ENCODE results near the gene HMGB2.

Gene HMGB2

DNA sequence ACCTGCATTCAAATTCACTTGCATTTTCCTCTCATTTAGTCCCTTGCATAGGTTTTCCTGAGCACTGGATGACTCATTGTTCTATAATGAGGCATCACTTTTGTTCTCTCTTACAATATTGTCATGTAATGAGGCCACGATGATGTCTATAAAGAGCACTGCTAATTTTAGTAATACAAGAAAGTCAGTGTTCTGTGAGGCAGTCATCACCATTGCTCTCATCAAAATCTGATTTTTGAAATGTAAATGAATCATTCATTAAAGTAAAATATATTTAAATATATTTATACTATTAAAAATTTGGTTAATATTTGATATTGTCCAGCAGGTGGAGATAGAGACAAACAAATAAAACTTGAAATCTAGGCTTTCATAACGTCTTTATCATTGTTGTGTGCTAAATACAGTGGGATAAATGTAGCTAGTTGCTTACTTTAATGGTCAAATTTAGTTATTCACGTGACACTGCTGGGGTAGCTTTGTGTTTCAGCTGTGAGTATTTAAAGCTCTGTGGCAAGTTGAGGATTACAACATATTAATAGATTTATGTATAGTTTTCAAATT, 15.4 kb downstream of the HMGB2 start:
- no peak overlapping the region for H3K27ac ChIP-seq (ENCODE audit: low read depth, low read length)
- H3K4me3 ChIP-seq (ENCODE audit: low read depth in 1 of 5, low read length in 5 of 5), result no peak overlapping the region
- H3K27me3 ChIP-seq (ENCODE audit: control insufficient read depth in 5 of 5, insufficient read depth in 4 of 5, low read length in 5 of 5), result no peaks in the 10 kb centered on the region
- peaks cover 10 to 35% (median 13%) of the 10 kb centered on the region in 5 donors for H3K36me3 ChIP-seq (ENCODE audit: control insufficient read depth in 5 of 5, insufficient read depth in 5 of 5, low read length in 5 of 5)
- peaks cover 0 to 4% (median 0%) of the 10 kb centered on the region in 5 donors for H3K4me1 ChIP-seq (ENCODE audit: control insufficient read depth in 5 of 5, insufficient read depth in 5 of 5, low read length in 5 of 5)
- H3K9ac ChIP-seq (ENCODE audit: low read length in 5 of 5), result no peak overlapping the region
- no peaks in the 10 kb centered on the region for H3K9me3 ChIP-seq (ENCODE audit: control insufficient read depth in 5 of 5, low read length in 5 of 5)

GRCh38 chr4:173318240-173318639, 15.9 kb downstream of the HMGB2 start:
- no peak overlapping the region for H3K27ac ChIP-seq (ENCODE audit: low read depth, low read length)
- peaks cover 10 to 35% (median 13%) of the 10 kb centered on the region in 5 donors for H3K36me3 ChIP-seq (ENCODE audit: control insufficient read depth in 5 of 5, insufficient read depth in 5 of 5, low read length in 5 of 5)
- H3K9ac ChIP-seq (ENCODE audit: low read length in 5 of 5), result no peak overlapping the region

GRCh38 chr4:173317004-173317403, 17.2 kb downstream of the HMGB2 start:
- no peaks in the 10 kb centered on the region for H3K9me3 ChIP-seq (ENCODE audit: control insufficient read depth in 5 of 5, low read length in 5 of 5)
- no peak overlapping the region for H3K9ac ChIP-seq (ENCODE audit: low read length in 5 of 5)
- peaks cover 0 to 4% (median 0%) of the 10 kb centered on the region in 5 donors for H3K4me1 ChIP-seq (ENCODE audit: control insufficient read depth in 5 of 5, insufficient read depth in 5 of 5, low read length in 5 of 5)
- peaks cover 5 to 35% (median 10%) of the 10 kb centered on the region in 5 donors for H3K36me3 ChIP-seq (ENCODE audit: control insufficient read depth in 5 of 5, insufficient read depth in 5 of 5, low read length in 5 of 5)
- H3K27me3 ChIP-seq (ENCODE audit: control insufficient read depth in 5 of 5, insufficient read depth in 4 of 5, low read length in 5 of 5), result no peaks in the 10 kb centered on the region
- H3K4me3 ChIP-seq (ENCODE audit: low read depth in 1 of 5, low read length in 5 of 5), result no peak overlapping the region
- H3K27ac ChIP-seq (ENCODE audit: low read depth, low read length), result no peak overlapping the region

More at GRCh38 chr4:173318240-173318639, 15.9 kb downstream of the HMGB2 start:
- Histone ChIP-seq H3K27me3 (ENCODE audit: control insufficient read depth in 5 of 5, insufficient read depth in 4 of 5, low read length in 5 of 5) (no peaks in the 10 kb centered on the region), H3K4me1 (ENCODE audit: control insufficient read depth in 5 of 5, insufficient read depth in 5 of 5, low read length in 5 of 5) (peaks cover 0 to 4% (median 0%) of the 10 kb centered on the region in 5 donors), H3K4me3 (ENCODE audit: low read depth in 1 of 5, low read length in 5 of 5) (no peak overlapping the region), H3K9me3 (ENCODE audit: control insufficient read depth in 5 of 5, low read length in 5 of 5) (no peaks in the 10 kb centered on the region)

DNA sequence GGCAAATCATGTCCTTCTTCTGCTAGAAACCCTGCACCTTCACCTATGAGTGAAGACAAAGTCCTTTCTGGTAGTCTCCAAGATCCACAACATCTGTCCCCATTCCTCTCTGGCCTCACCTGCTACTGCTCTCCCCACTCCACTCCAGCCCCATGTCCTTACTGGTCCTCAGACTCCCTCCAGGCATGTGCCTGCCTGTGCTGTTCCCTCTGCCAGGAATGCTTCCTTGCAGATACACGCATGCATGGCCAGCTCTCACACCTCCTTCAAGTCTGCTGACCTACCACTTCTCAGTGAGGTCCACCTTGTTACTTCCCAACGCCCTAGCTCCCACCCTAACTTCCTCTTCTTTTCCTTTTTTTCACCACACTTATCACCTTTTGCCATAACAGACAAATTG, 18.1 kb downstream of the HMGB2 start:
- Histone ChIP-seq H3K27ac (ENCODE audit: low read depth, low read length) (no peak overlapping the region), H3K4me1 (ENCODE audit: control insufficient read depth in 5 of 5, insufficient read depth in 5 of 5, low read length in 5 of 5) (peaks cover 0 to 6% (median 0%) of the 10 kb centered on the region in 5 donors), H3K9ac (ENCODE audit: low read length in 5 of 5) (no peak overlapping the region), H3K4me3 (ENCODE audit: low read depth in 1 of 5, low read length in 5 of 5) (no peak overlapping the region), H3K27me3 (ENCODE audit: control insufficient read depth in 5 of 5, insufficient read depth in 4 of 5, low read length in 5 of 5) (no peaks in the 10 kb centered on the region), H3K9me3 (ENCODE audit: control insufficient read depth in 5 of 5, low read length in 5 of 5) (no peaks in the 10 kb centered on the region), H3K36me3 (ENCODE audit: control insufficient read depth in 5 of 5, insufficient read depth in 5 of 5, low read length in 5 of 5) (peaks cover 5 to 29% (median 10%) of the 10 kb centered on the region in 5 donors)

- Histone ChIP-seq H3K4me1 (ENCODE audit: control insufficient read depth in 5 of 5, insufficient read depth in 5 of 5, low read length in 5 of 5) (peaks cover 0 to 7% (median 0%) of the 10 kb centered on the region in 5 donors), H3K27me3 (ENCODE audit: control insufficient read depth in 5 of 5, insufficient read depth in 4 of 5, low read length in 5 of 5) (no peaks in the 10 kb centered on the region), H3K27ac (ENCODE audit: low read depth, low read length) (no peak overlapping the region), H3K4me3 (ENCODE audit: low read depth in 1 of 5, low read length in 5 of 5) (no peak overlapping the region), H3K9ac (ENCODE audit: low read length in 5 of 5) (no peak overlapping the region), H3K36me3 (ENCODE audit: control insufficient read depth in 5 of 5, insufficient read depth in 5 of 5, low read length in 5 of 5) (peaks cover 5 to 25% (median 10%) of the 10 kb centered on the region in 5 donors), H3K9me3 (ENCODE audit: control insufficient read depth in 5 of 5, low read length in 5 of 5) (no peaks in the 10 kb centered on the region)
Observed at GRCh38 chr4:173314715-173315114, 19.4 kb downstream of the HMGB2 start.

- Histone ChIP-seq H3K9me3 (ENCODE audit: control insufficient read depth in 5 of 5, low read length in 5 of 5) (no peaks in the 10 kb centered on the region), H3K27me3 (ENCODE audit: control insufficient read depth in 5 of 5, insufficient read depth in 4 of 5, low read length in 5 of 5) (no peaks in the 10 kb centered on the region), H3K9ac (ENCODE audit: low read length in 5 of 5) (no peak overlapping the region), H3K4me3 (ENCODE audit: low read depth in 1 of 5, low read length in 5 of 5) (no peak overlapping the region), H3K4me1 (ENCODE audit: control insufficient read depth in 5 of 5, insufficient read depth in 5 of 5, low read length in 5 of 5) (peaks cover 0 to 3% (median 0%) of the 10 kb centered on the region in 5 donors), H3K36me3 (ENCODE audit: control insufficient read depth in 5 of 5, insufficient read depth in 5 of 5, low read length in 5 of 5) (peaks cover 5 to 25% (median 10%) of the 10 kb centered on the region in 5 donors), H3K27ac (ENCODE audit: low read depth, low read length) (no peak overlapping the region)
Observed at GRCh38 chr4:173311368-173311767, 22.8 kb downstream of the HMGB2 start.

GRCh38 chr4:173307778-173308177, 26.4 kb downstream of the HMGB2 start:
- H3K27ac ChIP-seq (ENCODE audit: low read depth, low read length), result no peak overlapping the region
- H3K9me3 ChIP-seq (ENCODE audit: control insufficient read depth in 5 of 5, low read length in 5 of 5), result no peaks in the 10 kb centered on the region
- no peaks in the 10 kb centered on the region for H3K27me3 ChIP-seq (ENCODE audit: control insufficient read depth in 5 of 5, insufficient read depth in 4 of 5, low read length in 5 of 5)
- H3K36me3 ChIP-seq (ENCODE audit: control insufficient read depth in 5 of 5, insufficient read depth in 5 of 5, low read length in 5 of 5), result peaks cover 0 to 4% (median 0%) of the 10 kb centered on the region in 5 donors
- H3K4me1 ChIP-seq (ENCODE audit: control insufficient read depth in 5 of 5, insufficient read depth in 5 of 5, low read length in 5 of 5), result peaks cover 0 to 3% (median 0%) of the 10 kb centered on the region in 5 donors
- no peak overlapping the region for H3K4me3 ChIP-seq (ENCODE audit: low read depth in 1 of 5, low read length in 5 of 5)
- no peak overlapping the region for H3K9ac ChIP-seq (ENCODE audit: low read length in 5 of 5)

- Histone ChIP-seq H3K4me1 (ENCODE audit: control insufficient read depth in 5 of 5, insufficient read depth in 5 of 5, low read length in 5 of 5) (no peaks in the 10 kb centered on the region), H3K4me3 (ENCODE audit: low read depth in 1 of 5, low read length in 5 of 5) (no peak overlapping the region), H3K36me3 (ENCODE audit: control insufficient read depth in 5 of 5, insufficient read depth in 5 of 5, low read length in 5 of 5) (peaks cover 0 to 3% (median 0%) of the 10 kb centered on the region in 5 donors), H3K9me3 (ENCODE audit: control insufficient read depth in 5 of 5, low read length in 5 of 5) (no peaks in the 10 kb centered on the region), H3K27ac (ENCODE audit: low read depth, low read length) (no peak overlapping the region), H3K27me3 (ENCODE audit: control insufficient read depth in 5 of 5, insufficient read depth in 4 of 5, low read length in 5 of 5) (no peaks in the 10 kb centered on the region), H3K9ac (ENCODE audit: low read length in 5 of 5) (no peak overlapping the region)
Observed at GRCh38 chr4:173301518-173302201, 32.5 kb downstream of the HMGB2 start.

- no peak overlapping the region for H3K4me3 ChIP-seq (ENCODE audit: low read depth in 1 of 5, low read length in 5 of 5)
- no peaks in the 10 kb centered on the region for H3K9me3 ChIP-seq (ENCODE audit: control insufficient read depth in 5 of 5, low read length in 5 of 5)
- no peak overlapping the region for H3K27ac ChIP-seq (ENCODE audit: low read depth, low read length)
- no peak overlapping the region for H3K9ac ChIP-seq (ENCODE audit: low read length in 5 of 5)
- H3K4me1 ChIP-seq (ENCODE audit: control insufficient read depth in 5 of 5, insufficient read depth in 5 of 5, low read length in 5 of 5), result no peaks in the 10 kb centered on the region
- H3K27me3 ChIP-seq (ENCODE audit: control insufficient read depth in 5 of 5, insufficient read depth in 4 of 5, low read length in 5 of 5), result no peaks in the 10 kb centered on the region
- H3K36me3 ChIP-seq (ENCODE audit: control insufficient read depth in 5 of 5, insufficient read depth in 5 of 5, low read length in 5 of 5), result no peaks in the 10 kb centered on the region
Observed at GRCh38 chr4:173294444-173294843, 39.7 kb downstream of the HMGB2 start.

DNA sequence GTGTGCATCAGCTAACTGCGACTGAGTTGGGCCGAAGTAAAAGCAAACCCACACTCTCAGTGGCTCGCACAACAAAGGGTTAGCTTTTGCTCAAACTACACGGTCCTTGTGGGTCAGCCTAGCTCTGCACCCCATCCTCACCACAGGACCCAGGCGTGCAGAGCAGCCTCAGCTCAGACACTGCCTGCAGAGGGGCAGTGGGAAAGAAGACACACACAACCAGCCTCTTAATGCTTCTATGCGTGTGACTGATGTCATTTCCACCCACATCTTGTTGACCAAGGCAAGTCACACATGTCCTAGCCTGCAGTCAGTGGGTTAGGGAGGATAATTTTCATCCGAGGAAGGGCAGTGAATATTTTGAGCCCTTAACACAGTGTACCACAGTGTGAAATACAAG, 40.5 kb downstream of the HMGB2 start:
- no peaks in the 10 kb centered on the region for H3K36me3 ChIP-seq (ENCODE audit: control insufficient read depth in 5 of 5, insufficient read depth in 5 of 5, low read length in 5 of 5)
- no peak overlapping the region for H3K4me3 ChIP-seq (ENCODE audit: low read depth in 1 of 5, low read length in 5 of 5)
- H3K9ac ChIP-seq (ENCODE audit: low read length in 5 of 5), result no peak overlapping the region
- H3K27ac ChIP-seq (ENCODE audit: low read depth, low read length), result no peak overlapping the region
- no peaks in the 10 kb centered on the region for H3K27me3 ChIP-seq (ENCODE audit: control insufficient read depth in 5 of 5, insufficient read depth in 4 of 5, low read length in 5 of 5)
- no peaks in the 10 kb centered on the region for H3K9me3 ChIP-seq (ENCODE audit: control insufficient read depth in 5 of 5, low read length in 5 of 5)
- H3K4me1 ChIP-seq (ENCODE audit: control insufficient read depth in 5 of 5, insufficient read depth in 5 of 5, low read length in 5 of 5), result peaks cover 0 to 5% (median 0%) of the 10 kb centered on the region in 5 donors

All from subcutaneous abdominal adipose tissue (tissue), 5 donors.